ENCODE data around the gene TSPEAR.

DNA sequence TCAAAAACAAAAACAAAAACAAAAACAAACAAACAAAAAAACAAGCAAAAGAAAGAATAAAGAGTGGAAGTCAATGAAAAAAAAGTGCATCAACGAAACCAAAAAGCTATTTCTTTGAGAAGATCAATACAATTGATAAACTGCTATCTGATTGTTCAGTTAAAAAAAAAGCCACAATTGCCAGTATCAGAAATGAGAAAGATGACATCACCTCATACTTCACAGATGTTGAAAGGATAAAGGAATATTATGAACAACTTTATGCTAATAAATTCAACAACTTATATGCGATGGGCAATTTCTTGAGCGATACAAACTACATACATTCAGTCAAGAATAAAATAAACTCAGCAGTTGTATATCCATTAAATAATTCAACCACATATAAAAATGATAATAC, 258.3 kb downstream of the TSPEAR start:
- TF ChIP-seq CTCF (conservative IDR thresholded peaks at IDR 0.05 in 1 of 2, IDR thresholded peaks at IDR 0.05 in 1 of 2; ENCODE audit: low read depth in 1 of 2, low read length in 2 of 2): no peak
- no peak for TF ChIP-seq EZH2 (IDR thresholded peaks at IDR 0.05; ENCODE audit: low read length, missing control alignments)

All from fibroblast of lung (primary cell).